ENCODE data around the gene MIB2. TPM values are rescaled to one million over a fixed set of nuclear protein-coding genes. Genes with fewer than 3 reads are reported as not detected.
"Not testable (repeated sequence)": the region's sequence is repeated elsewhere in the genome, so short reads cannot be mapped to it uniquely, and the experiment has no call there.

MIB2 gene
- polyA plus RNA-seq, 1 of the 3 experiments (the other 2 are of a cell fraction), result 45.4 TPM

DNA sequence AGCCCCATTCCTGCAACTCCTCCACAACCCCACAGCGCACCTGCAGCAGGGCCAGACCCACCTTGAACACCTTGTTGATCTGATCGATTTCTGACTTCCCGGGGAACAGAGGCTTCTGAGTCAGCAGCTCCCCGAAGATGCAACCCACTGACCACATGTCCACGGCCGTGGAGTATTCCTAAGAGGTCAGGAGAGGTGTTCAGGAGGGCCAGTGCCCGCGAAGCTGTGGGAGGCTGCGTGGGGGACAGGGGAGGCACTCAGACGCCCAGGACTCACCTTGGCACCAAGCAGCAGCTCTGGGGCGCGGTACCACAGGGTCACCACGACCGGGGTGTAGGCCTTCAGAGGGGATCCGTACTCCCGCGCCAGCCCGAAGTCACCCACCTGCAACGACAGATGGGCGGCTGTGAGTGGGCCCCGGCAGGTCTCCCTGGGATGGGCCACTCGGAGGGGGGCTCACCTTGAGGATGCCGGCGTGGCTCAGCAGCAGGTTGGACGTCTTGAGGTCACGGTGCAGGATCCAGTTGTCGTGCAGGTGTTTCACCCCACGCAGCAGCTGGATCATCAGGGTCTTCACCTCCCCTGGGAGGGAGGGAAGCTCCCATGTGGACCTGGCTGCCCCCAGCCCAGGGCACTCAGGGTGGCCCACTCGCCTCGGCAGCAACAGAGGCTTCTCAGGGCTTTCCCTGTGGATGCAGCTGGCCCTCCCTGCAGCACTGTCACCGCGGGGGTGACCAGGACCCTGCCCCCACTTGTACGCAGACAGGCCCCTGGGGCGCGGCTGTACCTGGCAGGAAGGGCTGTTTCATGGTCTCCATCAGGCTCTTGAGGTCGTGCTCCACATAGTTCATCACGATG is 21.6 kb downstream of the MIB2 start:
- H3K9ac ChIP-seq; H3K36me3 ChIP-seq (replicated peaks in 1 of 2; ENCODE audit: control insufficient read depth in 1 of 2, insufficient read depth in 2 of 2, low read length in 1 of 2); POLR2A ChIA-PET; H3K79me2 ChIP-seq (ENCODE audit: insufficient read depth); H2AFZ ChIP-seq (ENCODE audit: low read depth); H3K9me2 ChIP-seq; CTCF ChIA-PET; H3F3A ChIP-seq (replicated peaks; ENCODE audit: insufficient read depth); H3K27me3 ChIP-seq (ENCODE audit: insufficient read depth); H3K9me3 ChIP-seq; H4K20me1 ChIP-seq (ENCODE audit: insufficient read depth); H3K4me2 ChIP-seq; H3K4me1 ChIP-seq (ENCODE audit: control insufficient read depth in 1 of 2, insufficient read depth in 2 of 2, low read depth in 1 of 2, low read length in 1 of 2); H3K27ac ChIP-seq (ENCODE audit: low read depth in 2 of 2, low read length in 1 of 2); H3K4me3 ChIP-seq (ENCODE audit: low read depth in 2 of 2, low read length in 1 of 2): not testable (repeated sequence)
- 85% methylated on average over 14 of the region's 37 CpGs for whole genome bisulfite sequencing (ENCODE audit: low lambda C conversion rate)
- DNase-seq, result peak; percentile 9

DNA sequence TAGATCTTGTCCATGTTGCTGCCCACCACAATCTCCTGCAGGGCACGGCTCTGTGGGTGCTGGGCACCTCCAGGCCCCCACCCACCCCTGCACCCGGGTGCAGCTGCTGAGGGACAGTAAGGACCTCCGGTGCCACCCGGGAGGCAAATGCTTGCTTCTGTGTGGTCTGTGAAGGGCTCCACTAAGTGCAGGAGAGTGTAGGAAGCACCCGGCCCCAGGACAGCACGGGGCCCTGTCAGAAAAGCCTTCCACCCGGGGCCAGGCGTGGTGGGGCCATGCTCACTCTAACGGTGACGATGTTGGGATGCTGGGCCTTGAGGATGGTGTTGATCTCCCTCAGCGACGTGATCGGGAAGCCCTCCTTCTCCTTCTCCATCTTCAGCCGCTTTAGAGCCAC is 22.2 kb downstream of the MIB2 start:
- H3K9ac ChIP-seq; H3K27me3 ChIP-seq (ENCODE audit: insufficient read depth); DNase-seq; H3K4me3 ChIP-seq (ENCODE audit: low read depth in 2 of 2, low read length in 1 of 2); H3F3A ChIP-seq (replicated peaks; ENCODE audit: insufficient read depth); H4K20me1 ChIP-seq (ENCODE audit: insufficient read depth); POLR2A ChIA-PET; H3K27ac ChIP-seq (ENCODE audit: low read depth in 2 of 2, low read length in 1 of 2); H3K4me1 ChIP-seq (ENCODE audit: control insufficient read depth in 1 of 2, insufficient read depth in 2 of 2, low read depth in 1 of 2, low read length in 1 of 2); H3K9me3 ChIP-seq; H3K4me2 ChIP-seq; H3K36me3 ChIP-seq (replicated peaks in 1 of 2; ENCODE audit: control insufficient read depth in 1 of 2, insufficient read depth in 2 of 2, low read length in 1 of 2); H3K79me2 ChIP-seq (ENCODE audit: insufficient read depth); CTCF ChIA-PET; H2AFZ ChIP-seq (ENCODE audit: low read depth); H3K9me2 ChIP-seq: not testable (repeated sequence)
- 93% methylated on average over 6 of the region's 14 CpGs for WGBS (ENCODE audit: low lambda C conversion rate)

DNA sequence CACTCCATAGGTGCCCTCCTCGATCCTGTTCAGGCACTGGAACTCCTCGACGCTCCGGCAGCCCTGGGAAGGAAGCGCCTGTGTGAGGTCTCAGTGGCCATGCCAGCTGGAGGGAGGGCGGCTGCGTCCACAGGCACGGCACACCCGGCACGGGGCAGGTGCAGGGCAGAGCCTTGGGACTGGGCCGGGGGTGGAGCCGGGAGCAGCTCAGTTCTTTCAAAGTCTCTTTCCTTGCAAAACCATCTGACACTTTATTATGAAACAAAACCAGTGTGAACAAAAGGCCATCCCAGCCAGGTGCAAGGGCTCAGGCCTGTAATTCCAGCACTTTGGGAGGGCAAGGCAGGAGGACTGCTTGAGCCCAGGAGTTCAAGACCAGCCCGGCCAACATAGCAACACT is 23.2 kb downstream of the MIB2 start:
- H3K4me1 ChIP-seq (ENCODE audit: control insufficient read depth in 1 of 2, insufficient read depth in 2 of 2, low read depth in 1 of 2, low read length in 1 of 2); H3K27me3 ChIP-seq (ENCODE audit: insufficient read depth); POLR2A ChIA-PET; CTCF ChIA-PET; H3K4me2 ChIP-seq; H4K20me1 ChIP-seq (ENCODE audit: insufficient read depth); H3K4me3 ChIP-seq (ENCODE audit: low read depth in 2 of 2, low read length in 1 of 2); H3K27ac ChIP-seq (ENCODE audit: low read depth in 2 of 2, low read length in 1 of 2); DNase-seq; H3K9me2 ChIP-seq; H3K9me3 ChIP-seq; H3K36me3 ChIP-seq (replicated peaks in 1 of 2; ENCODE audit: control insufficient read depth in 1 of 2, insufficient read depth in 2 of 2, low read length in 1 of 2); H3K79me2 ChIP-seq (ENCODE audit: insufficient read depth); H3F3A ChIP-seq (replicated peaks; ENCODE audit: insufficient read depth); H2AFZ ChIP-seq (ENCODE audit: low read depth); H3K9ac ChIP-seq: not testable (repeated sequence)
- WGBS (ENCODE audit: low lambda C conversion rate), result 95% methylated on average over 8 of the region's 13 CpGs

DNA sequence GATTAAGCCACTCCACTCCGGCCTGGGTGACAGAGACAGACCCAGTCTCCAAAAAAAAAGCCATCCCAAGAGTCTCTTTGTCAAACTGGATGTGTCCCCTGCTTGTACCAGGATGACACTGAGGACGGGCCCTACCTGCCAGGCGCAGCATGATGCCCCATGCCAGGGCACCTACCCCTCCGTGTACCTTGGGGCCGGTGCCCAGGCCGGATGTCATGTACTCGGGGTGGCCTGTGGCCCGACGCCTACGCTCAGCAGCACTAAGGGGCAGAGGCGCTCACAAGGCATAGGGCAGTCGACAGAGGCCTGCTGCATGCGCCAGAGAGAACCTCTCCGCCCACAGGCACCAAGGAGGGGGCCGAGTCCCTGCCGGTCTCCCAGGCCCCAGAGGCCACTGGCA is 24.1 kb downstream of the MIB2 start:
- DNase-seq; H3K36me3 ChIP-seq (replicated peaks in 1 of 2; ENCODE audit: control insufficient read depth in 1 of 2, insufficient read depth in 2 of 2, low read length in 1 of 2); POLR2A ChIA-PET; H3K4me3 ChIP-seq (ENCODE audit: low read depth in 2 of 2, low read length in 1 of 2); H3K9me2 ChIP-seq; H3K79me2 ChIP-seq (ENCODE audit: insufficient read depth); H4K20me1 ChIP-seq (ENCODE audit: insufficient read depth); H3F3A ChIP-seq (replicated peaks; ENCODE audit: insufficient read depth); H3K9ac ChIP-seq; H3K9me3 ChIP-seq; H3K27me3 ChIP-seq (ENCODE audit: insufficient read depth); H3K4me1 ChIP-seq (ENCODE audit: control insufficient read depth in 1 of 2, insufficient read depth in 2 of 2, low read depth in 1 of 2, low read length in 1 of 2); H3K4me2 ChIP-seq; H2AFZ ChIP-seq (ENCODE audit: low read depth); H3K27ac ChIP-seq (ENCODE audit: low read depth in 2 of 2, low read length in 1 of 2); CTCF ChIA-PET: not testable (repeated sequence)
- WGBS (ENCODE audit: low lambda C conversion rate), result 100% methylated on average over 1 of the region's 16 CpGs

DNA sequence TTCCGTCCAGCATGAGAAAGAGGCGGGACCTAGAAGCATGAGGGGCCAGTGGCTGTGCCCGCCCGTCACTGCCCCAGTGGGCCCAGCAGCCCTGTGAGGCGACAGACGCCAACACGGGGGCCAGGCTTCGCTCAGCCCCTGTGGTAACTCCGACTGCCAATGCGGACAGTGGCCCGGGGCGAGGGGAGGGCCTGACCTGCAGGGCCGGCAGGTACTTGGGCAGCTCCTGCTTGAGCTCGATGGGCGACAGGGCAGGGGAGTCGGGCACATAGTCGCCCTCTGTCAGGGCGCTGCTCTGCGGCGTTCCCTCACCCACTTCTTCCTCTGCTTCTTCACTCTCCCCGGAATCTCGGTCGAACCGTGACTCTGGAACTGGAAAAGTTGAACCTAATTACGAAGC is 24.8 kb downstream of the MIB2 start:
- H3K79me2 ChIP-seq (ENCODE audit: insufficient read depth); H3K36me3 ChIP-seq (replicated peaks in 1 of 2; ENCODE audit: control insufficient read depth in 1 of 2, insufficient read depth in 2 of 2, low read length in 1 of 2); H3K9ac ChIP-seq; CTCF ChIA-PET; H3K27ac ChIP-seq (ENCODE audit: low read depth in 2 of 2, low read length in 1 of 2); H3K9me3 ChIP-seq; H3K9me2 ChIP-seq; DNase-seq; H4K20me1 ChIP-seq (ENCODE audit: insufficient read depth); H3K4me3 ChIP-seq (ENCODE audit: low read depth in 2 of 2, low read length in 1 of 2); H3K4me1 ChIP-seq (ENCODE audit: control insufficient read depth in 1 of 2, insufficient read depth in 2 of 2, low read depth in 1 of 2, low read length in 1 of 2); H3F3A ChIP-seq (replicated peaks; ENCODE audit: insufficient read depth); POLR2A ChIA-PET; H3K4me2 ChIP-seq; H3K27me3 ChIP-seq (ENCODE audit: insufficient read depth); H2AFZ ChIP-seq (ENCODE audit: low read depth): not testable (repeated sequence)
- 85% methylated on average over 5 of the region's 25 CpGs for WGBS (ENCODE audit: low lambda C conversion rate)

DNA sequence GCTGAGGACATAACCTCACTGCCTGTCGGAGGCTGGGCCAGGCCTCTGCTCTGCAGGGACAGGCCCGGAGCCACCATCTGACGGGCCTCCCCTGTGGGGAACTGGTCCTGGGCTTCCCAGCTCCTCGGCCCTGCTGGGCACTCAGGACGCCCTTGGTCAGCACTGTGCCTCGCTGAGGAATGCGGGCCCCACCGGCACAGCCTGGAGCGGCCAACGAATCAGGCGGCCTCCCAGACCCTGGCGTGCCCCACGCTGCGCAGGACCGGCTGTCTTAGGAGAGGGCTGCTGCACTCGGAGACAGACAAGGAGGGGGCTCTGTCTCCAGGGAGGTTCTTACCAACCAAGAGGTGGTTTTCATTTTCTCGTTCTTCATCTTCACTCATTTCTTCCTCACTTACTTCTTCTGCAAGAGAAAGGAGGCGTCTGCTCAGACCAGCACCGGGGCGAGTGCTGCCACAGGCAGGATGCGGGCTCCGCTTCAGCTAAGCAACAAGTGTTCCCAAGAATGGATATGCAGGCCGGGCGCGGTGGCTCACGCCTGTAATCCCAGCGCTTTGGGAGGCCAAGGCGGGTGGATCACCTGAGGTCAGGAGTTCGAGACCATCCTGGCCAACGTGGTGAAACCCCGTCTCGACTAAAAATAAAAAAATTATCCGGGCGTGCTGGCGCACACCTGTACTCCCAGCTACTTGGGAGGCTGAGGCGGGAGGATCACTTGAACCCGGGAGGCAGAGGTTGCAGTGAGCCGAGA is 25.6 kb downstream of the MIB2 start:
- H3K4me2 ChIP-seq; H3K79me2 ChIP-seq (ENCODE audit: insufficient read depth); H3K4me1 ChIP-seq (ENCODE audit: control insufficient read depth in 1 of 2, insufficient read depth in 2 of 2, low read depth in 1 of 2, low read length in 1 of 2); H3K9ac ChIP-seq; DNase-seq; H3K4me3 ChIP-seq (ENCODE audit: low read depth in 2 of 2, low read length in 1 of 2); H3K9me2 ChIP-seq; H3F3A ChIP-seq (replicated peaks; ENCODE audit: insufficient read depth); H3K27ac ChIP-seq (ENCODE audit: low read depth in 2 of 2, low read length in 1 of 2); H3K27me3 ChIP-seq (ENCODE audit: insufficient read depth); H4K20me1 ChIP-seq (ENCODE audit: insufficient read depth); POLR2A ChIA-PET; CTCF ChIA-PET; H2AFZ ChIP-seq (ENCODE audit: low read depth); H3K36me3 ChIP-seq (replicated peaks in 1 of 2; ENCODE audit: control insufficient read depth in 1 of 2, insufficient read depth in 2 of 2, low read length in 1 of 2); H3K9me3 ChIP-seq: not testable (repeated sequence)
- WGBS (ENCODE audit: low lambda C conversion rate), result 97% methylated on average over 19 of the region's 38 CpGs

Data from SK-N-SH (cell line).